GM18867 (cell line): ENCODE data around the gene MXRA7.
"Not testable (repeated sequence)": the region's sequence is repeated elsewhere in the genome, so short reads cannot be mapped to it uniquely, and the experiment has no call there.

Experiments used
- ATAC-seq: cut with Tn5 transposase; IDR thresholded peaks from one replicate; pipeline ENCODE4 v1.9.1; 2021; ENCODE audit warnings: mild to moderate bottlenecking, moderate library complexity; ENCODE audit not compliant: unreplicated experiment

The MXRA7 gene

DNA sequence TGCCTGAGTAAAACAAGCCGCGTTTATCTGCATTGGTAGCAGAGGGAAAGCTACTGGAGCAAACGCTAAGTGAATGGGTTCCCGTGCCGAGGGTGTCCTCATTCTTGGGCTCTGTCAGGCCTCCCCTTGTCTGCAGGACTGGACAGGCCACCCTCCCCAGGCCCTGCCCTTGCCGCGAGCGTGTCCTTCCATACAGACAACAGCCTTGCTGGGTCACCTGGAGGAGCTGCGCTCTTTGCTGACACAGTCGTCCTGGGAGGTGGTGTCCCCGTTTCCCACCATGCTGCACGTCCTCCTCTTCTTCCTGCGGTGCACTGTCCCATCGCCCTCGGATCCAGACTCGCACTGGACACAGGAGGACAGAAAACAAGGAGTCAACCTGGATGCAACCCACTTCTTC lies 7.8 kb upstream of the MXRA7 start:
- no peak for ATAC-seq

DNA sequence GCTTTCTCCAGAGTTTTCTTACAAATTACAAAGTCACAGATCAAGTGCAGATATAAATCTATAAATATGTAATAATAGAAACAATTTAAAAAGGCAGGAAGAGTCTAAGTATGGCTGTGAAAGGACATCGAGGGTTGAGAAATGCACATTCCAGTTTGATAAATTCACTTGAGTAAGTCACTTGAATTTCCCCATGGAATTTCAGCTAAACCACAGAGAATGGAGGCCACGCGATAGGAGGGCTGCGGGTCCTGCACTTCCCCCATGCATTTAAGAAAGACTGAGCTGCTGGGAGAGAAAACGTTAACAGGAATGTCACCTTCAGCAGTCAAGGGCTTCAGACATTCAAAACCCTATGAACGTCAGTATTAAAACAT lies 6.1 kb upstream of the MXRA7 start:
- ATAC-seq: no peak

GRCh38 chr17:76716146-76716838 lies 5.5 kb upstream of the MXRA7 start:
- ATAC-seq: no peak

GRCh38 chr17:76715496-76715830 lies 4.7 kb upstream of the MXRA7 start:
- no peak for ATAC-seq

GRCh38 chr17:76714822-76715495 lies 4.2 kb upstream of the MXRA7 start:
- no peak for ATAC-seq

- no peak for ATAC-seq
Measured at GRCh38 chr17:76714336-76714735, 3.6 kb upstream of the MXRA7 start.

DNA sequence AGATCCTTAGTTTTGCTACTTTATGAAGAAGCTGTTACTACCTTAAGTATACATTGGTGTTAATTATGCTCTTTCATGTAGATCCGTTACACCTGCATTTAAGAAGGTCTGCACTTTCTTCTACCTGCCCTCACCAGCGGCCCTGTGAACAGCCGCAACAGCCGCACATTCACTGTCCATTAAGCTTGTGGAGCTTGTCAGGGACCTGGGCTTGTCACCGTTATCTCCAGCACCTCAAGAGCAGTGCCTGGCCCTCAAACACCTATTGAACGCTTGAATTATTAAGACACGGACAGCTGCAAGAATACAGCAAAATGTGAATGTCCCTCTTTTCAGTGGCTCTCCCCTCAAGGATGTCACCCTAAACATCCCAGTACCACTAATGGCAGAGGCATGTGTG lies 3.0 kb upstream of the MXRA7 start:
- no peak for ATAC-seq

GRCh38 chr17:76712321-76712720 lies 1.6 kb upstream of the MXRA7 start:
- not testable (repeated sequence) for ATAC-seq

DNA sequence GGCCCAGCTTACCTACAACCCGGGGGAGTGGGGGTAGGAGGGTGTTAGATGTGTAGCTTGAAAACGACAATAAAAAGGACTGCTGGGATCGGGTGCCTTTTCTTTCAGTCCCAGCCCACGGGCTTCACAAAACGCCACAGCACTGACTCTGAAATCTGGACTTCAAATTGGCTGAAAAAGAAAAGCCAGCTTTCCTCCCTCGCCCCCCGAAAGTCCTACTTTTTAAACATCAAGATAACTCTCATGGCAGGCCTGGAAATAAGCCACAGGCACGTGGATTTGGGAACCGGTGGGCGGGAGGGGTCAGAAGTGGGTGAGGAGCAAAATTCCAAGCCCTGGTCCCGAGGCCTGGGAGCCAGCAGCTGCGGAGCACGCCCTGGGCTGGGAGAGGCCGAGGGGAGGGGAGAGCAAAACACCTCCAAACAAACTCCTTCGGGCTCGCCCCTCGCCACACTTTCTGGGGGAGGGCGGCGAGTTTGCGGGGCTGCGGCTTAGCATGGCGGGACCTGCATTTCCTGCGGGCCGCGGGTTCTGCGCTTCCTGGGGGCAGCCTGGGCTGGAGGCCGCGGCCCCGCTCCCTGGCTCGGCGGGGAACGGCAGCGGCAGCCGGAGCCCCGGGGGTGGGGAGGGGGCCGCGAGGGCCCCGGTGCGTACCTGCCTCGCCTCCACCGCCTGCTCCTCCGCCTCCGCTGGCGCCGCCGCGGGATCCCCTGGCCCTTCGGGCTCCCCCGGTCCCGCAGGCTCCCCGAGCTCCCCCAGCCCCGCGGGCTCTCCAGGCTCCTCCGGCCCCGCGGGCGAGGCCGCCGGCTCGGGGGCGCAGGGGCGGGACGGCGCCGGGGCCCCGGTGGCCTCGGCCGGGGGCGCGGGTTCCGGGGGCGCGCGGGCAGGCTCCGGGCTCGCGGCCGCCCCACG lies 558 bp downstream of the MXRA7 start:
- ATAC-seq: not testable (repeated sequence)

DNA sequence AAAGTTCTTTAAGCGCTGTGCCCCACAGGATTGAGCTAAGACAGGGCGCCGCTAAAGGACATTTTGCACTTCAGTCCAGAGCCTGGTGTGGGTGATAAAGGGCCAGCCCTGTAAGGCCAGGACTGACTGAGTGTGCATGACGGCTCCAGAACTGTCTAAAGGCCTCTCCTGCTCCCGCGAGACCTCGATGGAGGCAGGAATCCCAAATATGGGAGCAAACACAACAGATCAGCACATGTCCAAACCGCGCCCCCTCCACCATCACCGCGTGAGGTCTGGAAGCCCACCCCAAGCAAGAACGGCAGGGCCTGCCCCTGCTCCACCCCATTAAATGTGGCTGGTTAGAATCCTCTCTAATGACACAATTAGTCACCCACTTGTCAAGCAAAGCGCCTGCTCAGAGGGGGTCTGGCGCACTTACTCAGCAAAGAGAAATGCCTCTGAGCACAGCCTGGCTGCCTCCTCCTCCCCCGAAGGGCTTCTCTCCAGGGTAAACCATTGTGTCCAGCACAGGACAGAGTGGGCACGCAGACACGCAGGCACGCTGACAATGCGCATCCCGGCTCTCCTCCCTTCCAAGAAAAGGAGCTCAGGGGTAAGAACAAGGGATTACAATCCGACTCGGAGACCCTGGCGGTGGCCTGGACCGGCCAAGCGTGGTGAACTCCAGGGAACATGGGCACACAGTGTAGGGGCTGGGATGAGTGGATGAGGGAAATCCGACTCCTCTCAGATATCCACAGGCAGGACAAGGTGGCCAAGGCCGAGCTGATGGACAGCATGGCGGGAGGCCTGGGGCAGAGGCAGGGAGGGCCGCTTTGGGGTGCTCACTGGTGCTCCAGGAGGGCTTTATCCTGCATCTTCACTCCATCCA lies 1.5 kb downstream of the MXRA7 start:
- no peak for ATAC-seq

- no peak for ATAC-seq
Measured at GRCh38 chr17:76707985-76708807, 2.6 kb downstream of the MXRA7 start.

GRCh38 chr17:76706817-76707216 lies 3.9 kb downstream of the MXRA7 start:
- ATAC-seq: no peak

DNA sequence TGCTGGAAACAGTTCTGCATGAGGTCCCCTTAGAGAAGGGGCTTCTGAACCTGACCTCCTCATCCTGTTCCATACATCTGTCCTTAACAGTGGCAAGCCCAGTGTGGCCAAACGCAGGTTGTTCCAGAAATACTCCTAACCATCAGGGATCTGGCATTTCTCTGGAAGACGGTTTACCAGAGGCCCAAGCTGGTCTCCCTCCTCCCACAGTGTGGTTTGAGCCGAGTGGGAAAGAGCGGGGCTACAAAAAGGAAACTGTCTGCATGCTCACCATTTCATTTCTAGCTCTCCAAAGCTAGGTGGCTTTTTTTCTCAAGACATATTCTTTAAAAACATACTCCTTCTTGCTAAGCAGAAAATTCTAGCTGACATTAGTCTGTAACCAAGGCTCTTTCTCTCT lies 6.0 kb downstream of the MXRA7 start:
- ATAC-seq: no peak

- no peak for ATAC-seq
Measured at GRCh38 chr17:76702941-76703637, 7.7 kb downstream of the MXRA7 start.

DNA sequence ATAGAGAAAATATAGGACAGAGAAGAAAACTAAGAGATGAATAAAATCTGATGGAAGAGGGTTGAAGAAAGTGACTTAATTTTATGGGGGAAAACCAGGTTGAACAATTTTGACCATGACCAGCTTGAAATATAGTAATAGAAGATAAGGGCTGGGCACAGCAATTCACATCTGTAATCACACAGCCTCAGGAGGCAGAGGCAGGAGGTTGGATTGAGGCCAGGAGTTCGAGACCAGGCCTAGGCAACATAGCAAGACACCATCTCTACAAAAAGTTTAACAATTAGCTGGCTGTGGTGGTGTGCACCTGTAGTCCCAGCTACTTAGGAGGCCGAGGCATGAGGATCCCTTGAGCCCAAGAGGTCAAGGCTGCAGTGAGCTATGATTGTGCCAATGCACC lies 8.7 kb downstream of the MXRA7 start:
- ATAC-seq: no peak

- no peak for ATAC-seq
Measured at GRCh38 chr17:76701471-76701967, 9.2 kb downstream of the MXRA7 start.

DNA sequence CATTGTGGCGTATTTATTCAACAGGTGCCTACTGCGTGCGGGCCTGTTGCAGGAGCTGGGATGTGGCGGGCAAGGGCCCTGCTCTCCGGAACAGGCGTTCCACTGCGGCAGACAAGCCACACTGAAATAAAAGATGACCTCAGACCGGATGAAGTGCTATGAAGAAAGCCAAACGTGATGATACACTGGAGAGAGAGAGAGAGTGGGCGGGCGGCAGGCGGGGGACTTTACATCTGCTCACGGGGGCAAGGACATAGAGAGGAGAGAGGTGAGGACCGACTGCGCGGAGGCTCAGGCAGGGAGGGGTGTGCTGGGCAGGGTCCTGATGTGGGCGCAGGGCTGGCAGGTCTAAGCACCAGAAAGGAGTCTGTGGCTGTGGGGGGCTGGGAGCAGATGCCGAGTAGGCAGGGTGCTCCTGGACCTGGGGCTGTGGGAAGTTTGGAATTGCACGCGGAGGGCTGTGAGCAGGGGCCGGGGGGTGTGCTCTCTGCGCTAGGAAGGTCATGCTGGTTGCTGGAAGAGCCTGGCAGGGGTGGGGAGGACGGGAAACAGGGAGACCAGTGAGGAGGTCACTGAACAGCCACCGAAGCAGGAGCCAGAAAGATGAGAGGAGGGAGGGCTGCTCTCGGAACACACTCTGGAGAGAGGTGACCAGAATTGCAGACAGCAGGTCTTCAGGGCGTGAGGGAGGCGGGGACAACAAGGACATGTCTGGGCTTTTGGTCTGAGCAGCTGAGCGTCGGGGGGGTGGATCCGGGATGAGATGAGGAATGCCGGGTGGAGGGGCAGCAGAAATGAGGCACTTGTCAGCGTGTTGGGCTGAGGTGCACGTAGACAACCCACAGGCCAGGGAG lies 9.9 kb downstream of the MXRA7 start:
- no peak for ATAC-seq

- ATAC-seq: no peak
Measured at GRCh38 chr17:76700270-76700616, 10.5 kb downstream of the MXRA7 start.
